ENCODE data around the gene TPRG1. TPM values are rescaled to one million over a fixed set of nuclear protein-coding genes. Genes with fewer than 3 reads are reported as not detected.

Gene TPRG1
- total RNA-seq, 1 experiment from 2014 or later, result 1.0 TPM

DNA sequence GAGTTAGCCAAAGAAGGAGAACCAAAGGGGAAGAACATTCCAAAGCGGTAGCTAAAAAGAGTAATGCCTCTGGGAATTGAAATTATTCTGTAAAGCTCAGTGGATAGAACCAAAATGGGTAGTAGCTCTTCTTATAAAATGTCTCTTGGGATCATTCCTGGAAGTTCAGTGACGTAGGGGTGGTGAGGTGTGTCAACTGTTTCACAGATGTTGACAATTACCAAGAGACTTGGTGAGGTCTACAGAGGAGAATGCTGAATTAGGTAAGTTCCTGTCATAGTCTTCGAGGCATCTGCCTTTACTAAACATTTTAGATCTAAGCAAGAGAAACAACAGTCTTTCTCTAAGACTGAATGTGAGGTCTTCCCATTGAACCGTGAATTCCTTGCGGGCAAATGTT, 67.8 kb downstream of the TPRG1 start:
- TF ChIP-seq, protein P1, sequence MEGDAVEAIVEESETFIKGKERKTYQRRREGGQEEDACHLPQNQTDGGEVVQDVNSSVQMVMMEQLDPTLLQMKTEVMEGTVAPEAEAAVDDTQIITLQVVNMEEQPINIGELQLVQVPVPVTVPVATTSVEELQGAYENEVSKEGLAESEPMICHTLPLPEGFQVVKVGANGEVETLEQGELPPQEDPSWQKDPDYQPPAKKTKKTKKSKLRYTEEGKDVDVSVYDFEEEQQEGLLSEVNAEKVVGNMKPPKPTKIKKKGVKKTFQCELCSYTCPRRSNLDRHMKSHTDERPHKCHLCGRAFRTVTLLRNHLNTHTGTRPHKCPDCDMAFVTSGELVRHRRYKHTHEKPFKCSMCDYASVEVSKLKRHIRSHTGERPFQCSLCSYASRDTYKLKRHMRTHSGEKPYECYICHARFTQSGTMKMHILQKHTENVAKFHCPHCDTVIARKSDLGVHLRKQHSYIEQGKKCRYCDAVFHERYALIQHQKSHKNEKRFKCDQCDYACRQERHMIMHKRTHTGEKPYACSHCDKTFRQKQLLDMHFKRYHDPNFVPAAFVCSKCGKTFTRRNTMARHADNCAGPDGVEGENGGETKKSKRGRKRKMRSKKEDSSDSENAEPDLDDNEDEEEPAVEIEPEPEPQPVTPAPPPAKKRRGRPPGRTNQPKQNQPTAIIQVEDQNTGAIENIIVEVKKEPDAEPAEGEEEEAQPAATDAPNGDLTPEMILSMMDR (conservative IDR thresholded peaks at IDR 0.05; ENCODE audit: low read depth, low read length), result no peak
- TF ChIP-seq EZH2 (IDR thresholded peaks at IDR 0.05; ENCODE audit: borderline replicate concordance, low read depth, low read length, poor library complexity, severe bottlenecking), result no peak
- H3K27me3 ChIP-seq (replicated peaks; ENCODE audit: insufficient read depth, low read depth, low read length, poor library complexity), result no peaks in the 10 kb centered on the region
- no peak overlapping the region for H3K4me3 ChIP-seq (ENCODE audit: low read depth, low read length, poor library complexity, severe bottlenecking)
- CTCF ChIA-PET, result no interaction called here
- intact Hi-C loops (cut with micrococcal nuclease; ENCODE audit: unreplicated experiment), result loop anchor here (10.0 kb wide), 1 partner anchor 285 kb away; no protein-coding TSS in a partner anchor
- POLR2A ChIA-PET (ENCODE audit: low non-redundant PET), result no interaction called here
- no TSS peak for BruUV-seq (replicated peaks)
- no peaks in the 10 kb centered on the region for H3K4me1 ChIP-seq (ENCODE audit: insufficient read depth, low read length, poor library complexity, severe bottlenecking)
- no peak for DNase-seq (ENCODE audit: low spot score)
- peaks cover 5% of the 10 kb centered on the region for H3K9me3 ChIP-seq (ENCODE audit: low read depth, low read length, poor library complexity, severe bottlenecking)
- H3K36me3 ChIP-seq (ENCODE audit: insufficient read depth, low read length, poor library complexity, severe bottlenecking), result no peaks in the 10 kb centered on the region
- H3K27ac ChIP-seq (ENCODE audit: low read depth, low read length, poor library complexity, severe bottlenecking), result no peak overlapping the region

GRCh38 chr3:189249987-189250386, 78.2 kb downstream of the TPRG1 start:
- BruUV-seq (replicated peaks), result no TSS peak
- TF ChIP-seq, protein P1 (conservative IDR thresholded peaks at IDR 0.05; ENCODE audit: low read depth, low read length), result no peak
- no peak for TF ChIP-seq EZH2 (IDR thresholded peaks at IDR 0.05; ENCODE audit: borderline replicate concordance, low read depth, low read length, poor library complexity, severe bottlenecking)
- ChIA-PET POLR2A (ENCODE audit: low non-redundant PET) (no interaction called here), CTCF (no interaction called here)
- Histone ChIP-seq H3K36me3 (ENCODE audit: insufficient read depth, low read length, poor library complexity, severe bottlenecking) (no peaks in the 10 kb centered on the region), H3K4me1 (ENCODE audit: insufficient read depth, low read length, poor library complexity, severe bottlenecking) (no peaks in the 10 kb centered on the region), H3K27ac (ENCODE audit: low read depth, low read length, poor library complexity, severe bottlenecking) (no peak overlapping the region), H3K27me3 (replicated peaks; ENCODE audit: insufficient read depth, low read depth, low read length, poor library complexity) (no peaks in the 10 kb centered on the region), H3K9me3 (ENCODE audit: low read depth, low read length, poor library complexity, severe bottlenecking) (no peaks in the 10 kb centered on the region), H3K4me3 (ENCODE audit: low read depth, low read length, poor library complexity, severe bottlenecking) (no peak overlapping the region)
- intact Hi-C loops (cut with micrococcal nuclease; ENCODE audit: unreplicated experiment), result no loop called here
- no peak for DNase-seq (ENCODE audit: low spot score)

DNA sequence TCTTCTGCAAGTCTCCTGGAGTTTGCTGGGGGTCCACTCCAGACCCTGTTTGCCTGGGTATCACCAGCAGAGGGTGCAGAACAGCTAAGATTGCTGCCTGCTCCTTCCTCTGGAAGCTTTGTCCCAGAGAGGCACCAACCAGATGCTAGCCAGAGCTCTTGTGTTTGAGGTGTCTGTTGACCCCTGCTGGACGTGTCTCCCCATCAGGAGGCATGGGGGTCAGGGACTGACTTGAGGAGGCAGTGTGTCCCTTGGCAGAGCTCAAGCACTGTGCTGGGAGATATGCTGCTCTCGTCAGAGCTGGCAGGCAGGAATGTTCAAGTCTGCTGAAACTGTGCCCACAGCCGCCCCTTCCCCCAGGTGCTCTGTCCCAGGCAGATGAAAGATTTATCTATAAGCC, 86.5 kb downstream of the TPRG1 start:
- TF ChIP-seq EZH2 (IDR thresholded peaks at IDR 0.05; ENCODE audit: borderline replicate concordance, low read depth, low read length, poor library complexity, severe bottlenecking), result no peak
- TF ChIP-seq, protein P1 (conservative IDR thresholded peaks at IDR 0.05; ENCODE audit: low read depth, low read length), result 0 out of 2 replicates have a peak, but pooled peaks have one; percentile 9
- Histone ChIP-seq H3K36me3 (ENCODE audit: insufficient read depth, low read length, poor library complexity, severe bottlenecking) (no peaks in the 10 kb centered on the region), H3K4me1 (ENCODE audit: insufficient read depth, low read length, poor library complexity, severe bottlenecking) (no peaks in the 10 kb centered on the region), H3K9me3 (ENCODE audit: low read depth, low read length, poor library complexity, severe bottlenecking) (no peaks in the 10 kb centered on the region), H3K4me3 (ENCODE audit: low read depth, low read length, poor library complexity, severe bottlenecking) (no peak overlapping the region), H3K27ac (ENCODE audit: low read depth, low read length, poor library complexity, severe bottlenecking) (no peak overlapping the region), H3K27me3 (replicated peaks; ENCODE audit: insufficient read depth, low read depth, low read length, poor library complexity) (no peaks in the 10 kb centered on the region)
- ChIA-PET CTCF (no interaction called here), POLR2A (ENCODE audit: low non-redundant PET) (interaction anchor here (0.6 kb wide), 1 partner anchor 94 kb away, joined by 3 read pairs; no protein-coding TSS in a partner anchor)
- intact Hi-C loops (cut with micrococcal nuclease; ENCODE audit: unreplicated experiment), result no loop called here
- DNase-seq (ENCODE audit: low spot score), result no peak
- BruUV-seq (replicated peaks), result no TSS peak

Data from A673 (cell line).